Stimulated activated CD8-positive, alpha-beta memory T cell treated with anti-CD3 and anti-CD28 coated beads, Interleukin-15, amount 100 ng/mL, for 24 hours (primary cell): ENCODE measurements around the gene PRSS53.
"Not testable (repeated sequence)": the region's sequence is repeated elsewhere in the genome, so short reads cannot be mapped to it uniquely, and the experiment has no call there.

Experiments used
- DNase-seq: peaks from one replicate; pipeline ENCODE4 v3.0.0-alpha.2; 2020; ENCODE audit warnings: low read depth

PRSS53 gene

DNA sequence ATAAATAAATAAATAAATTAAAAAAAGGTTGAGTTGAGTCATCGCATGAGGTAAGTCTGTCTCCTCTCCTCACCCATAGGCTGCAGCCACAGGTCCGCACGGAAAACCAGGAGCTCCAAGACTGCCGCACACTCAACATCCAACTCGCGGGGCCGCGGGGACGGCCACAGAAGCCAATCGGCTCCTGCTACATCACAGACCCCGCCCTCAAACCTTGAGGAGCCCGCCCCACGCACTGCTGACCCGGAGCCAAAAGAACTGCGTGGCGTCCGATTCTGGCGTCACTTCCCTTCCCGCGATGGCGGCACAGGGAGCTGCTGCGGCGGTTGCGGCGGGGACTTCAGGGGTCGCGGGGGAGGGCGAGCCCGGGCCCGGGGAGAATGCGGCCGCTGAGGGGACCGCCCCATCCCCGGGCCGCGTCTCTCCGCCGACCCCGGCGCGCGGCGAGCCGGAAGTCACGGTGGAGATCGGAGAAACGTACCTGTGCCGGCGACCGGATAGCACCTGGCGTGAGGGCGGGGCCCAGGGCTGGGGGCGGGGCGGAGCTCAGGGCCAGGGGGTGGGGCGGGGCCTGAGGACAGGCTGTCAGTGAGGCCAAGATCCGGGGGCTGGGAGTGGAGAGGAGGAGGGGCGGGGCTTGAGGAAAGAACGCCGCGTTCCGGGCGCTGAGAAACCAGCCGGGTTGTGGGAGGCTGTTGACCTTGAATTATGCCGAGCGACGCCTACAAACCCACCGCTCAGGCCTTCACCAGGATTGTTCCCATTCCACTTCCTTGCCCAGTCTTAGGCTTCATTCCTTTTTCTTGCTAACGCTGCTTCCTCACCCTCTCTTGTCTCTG, 28.9 kb upstream of the PRSS53 start, which contains the start of gene KAT8:
Gene KAT8, plus strand, starts transcription at position 281 of the 839 bp plus-strand sequence. Its CDS starts 18 bp downstream, at position 299.
- DNase-seq = peak; percentile 87

GRCh38 chr16:31114468-31114867, 25.7 kb upstream of the PRSS53 start:
- no peak for DNase-seq

DNA sequence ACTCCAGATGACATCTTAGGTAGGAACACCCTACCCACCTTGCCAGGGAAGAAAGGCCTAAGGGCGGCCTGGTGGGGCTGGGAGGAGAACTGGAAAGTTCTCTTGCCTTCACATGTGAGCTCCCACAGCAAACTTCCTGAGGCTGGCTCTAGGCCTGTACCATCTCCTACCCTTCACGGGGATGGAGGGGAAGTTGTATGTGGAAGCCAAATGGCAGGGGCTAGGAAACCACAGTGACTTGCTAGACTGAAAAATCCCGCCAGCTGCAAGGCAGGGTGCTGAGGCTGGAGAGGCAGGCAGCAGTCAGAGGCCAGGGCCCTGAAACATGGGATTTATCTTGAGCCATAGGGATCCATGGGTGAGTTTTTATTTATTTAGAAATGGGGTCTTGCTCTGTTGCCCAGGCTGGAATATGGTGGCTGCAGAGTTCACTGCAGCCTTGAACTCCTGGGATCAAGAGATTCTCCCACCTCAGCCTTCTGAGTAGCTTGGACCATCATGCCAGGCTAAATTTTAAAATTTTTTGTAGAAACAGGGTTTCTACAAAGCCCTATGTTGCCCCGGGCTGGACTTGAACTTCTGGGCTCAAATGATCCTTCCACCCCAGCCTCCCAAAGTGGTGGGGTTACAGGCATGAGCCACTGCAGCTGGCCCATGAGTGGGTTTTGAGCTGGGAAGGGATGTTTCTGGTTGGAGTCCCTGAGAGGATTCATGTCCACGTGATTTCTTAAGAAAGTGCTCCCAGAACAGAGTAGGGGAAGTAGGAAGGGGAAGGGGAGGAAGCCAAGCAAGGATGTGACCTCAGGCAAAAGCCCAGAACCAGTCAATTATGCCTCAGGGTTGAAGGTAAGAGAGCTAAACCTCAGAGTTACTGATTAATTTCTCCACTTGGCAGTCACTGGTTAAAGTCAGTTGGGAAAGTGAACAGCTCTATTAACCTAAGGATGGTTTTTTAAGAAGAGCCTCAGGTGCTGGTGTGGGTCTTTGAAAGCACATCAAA, 24.7 kb upstream of the PRSS53 start:
- DNase-seq = no peak

GRCh38 chr16:31112711-31113110, 24.0 kb upstream of the PRSS53 start:
- DNase-seq = no peak

- DNase-seq = no peak
Observed at GRCh38 chr16:31111881-31112466, 23.2 kb upstream of the PRSS53 start.

GRCh38 chr16:31110106-31111034, 21.6 kb upstream of the PRSS53 start:
- DNase-seq = no peak

GRCh38 chr16:31109622-31110021, 20.9 kb upstream of the PRSS53 start:
- no peak for DNase-seq

DNA sequence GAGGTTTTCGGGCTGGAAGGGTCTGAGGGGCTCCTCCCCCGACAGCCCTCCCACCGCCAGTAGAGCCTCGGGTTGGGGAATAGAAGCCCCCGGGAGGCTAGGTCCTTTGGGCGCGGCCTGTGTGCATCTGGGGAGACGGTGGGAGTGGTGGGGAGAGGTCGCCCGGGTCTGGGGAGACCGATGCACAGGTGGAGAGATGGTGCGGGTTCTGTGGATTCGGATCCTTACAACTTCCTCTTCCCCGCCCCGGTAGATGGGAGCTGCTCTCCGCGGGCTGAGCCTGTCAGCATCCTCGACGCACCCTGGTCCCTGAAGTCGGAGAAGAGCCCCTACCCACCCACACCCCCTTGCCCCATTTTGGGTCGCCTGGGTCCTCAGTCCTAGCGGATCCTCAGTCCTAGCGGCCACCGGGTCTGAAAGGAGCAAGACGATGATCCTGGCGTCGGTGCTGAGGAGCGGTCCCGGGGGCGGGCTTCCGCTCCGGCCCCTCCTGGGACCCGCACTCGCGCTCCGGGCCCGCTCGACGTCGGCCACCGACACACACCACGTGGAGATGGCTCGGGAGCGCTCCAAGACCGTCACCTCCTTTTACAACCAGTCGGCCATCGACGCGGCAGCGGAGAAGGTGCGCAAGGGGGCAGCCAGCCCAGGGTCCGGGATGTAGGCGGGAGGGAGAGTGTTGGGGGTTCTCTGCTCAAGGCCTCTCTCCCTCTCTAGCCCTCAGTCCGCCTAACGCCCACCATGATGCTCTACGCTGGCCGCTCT, 20.2 kb upstream of the PRSS53 start:
- DNase-seq = no peak

GRCh38 chr16:31108035-31108793, 19.5 kb upstream of the PRSS53 start, which contains the start of gene BCKDK:
BCKDK (plus strand) TSS chr16:31108386; CDS start chr16:31109224, 838 bp downstream.
- DNase-seq = peak; percentile 59

DNA sequence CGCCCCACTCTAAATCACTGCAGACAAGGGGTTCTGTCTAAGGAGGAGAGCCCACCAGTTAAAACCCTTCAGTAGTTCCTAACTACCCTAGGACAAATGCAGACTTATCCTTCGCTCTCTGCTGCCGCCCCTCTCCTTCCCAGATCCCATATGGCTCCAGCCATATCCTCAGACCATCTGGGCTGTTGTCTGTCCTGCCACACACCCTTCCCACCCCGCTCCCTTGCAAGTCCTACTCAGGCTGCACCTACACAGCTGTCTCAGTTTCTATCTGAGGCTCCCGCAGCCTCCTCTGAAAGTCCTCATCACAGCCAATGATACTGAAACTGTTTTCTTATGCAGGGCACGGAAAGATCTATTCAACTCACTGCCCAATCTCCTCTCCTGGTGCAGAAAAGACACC, 18.7 kb upstream of the PRSS53 start:
- DNase-seq = no peak

- DNase-seq = no peak
Observed at GRCh38 chr16:31106509-31107464, 18.0 kb upstream of the PRSS53 start.

- peak; percentile 77 for DNase-seq
Observed at GRCh38 chr16:31105677-31106213, 17.0 kb upstream of the PRSS53 start.

DNA sequence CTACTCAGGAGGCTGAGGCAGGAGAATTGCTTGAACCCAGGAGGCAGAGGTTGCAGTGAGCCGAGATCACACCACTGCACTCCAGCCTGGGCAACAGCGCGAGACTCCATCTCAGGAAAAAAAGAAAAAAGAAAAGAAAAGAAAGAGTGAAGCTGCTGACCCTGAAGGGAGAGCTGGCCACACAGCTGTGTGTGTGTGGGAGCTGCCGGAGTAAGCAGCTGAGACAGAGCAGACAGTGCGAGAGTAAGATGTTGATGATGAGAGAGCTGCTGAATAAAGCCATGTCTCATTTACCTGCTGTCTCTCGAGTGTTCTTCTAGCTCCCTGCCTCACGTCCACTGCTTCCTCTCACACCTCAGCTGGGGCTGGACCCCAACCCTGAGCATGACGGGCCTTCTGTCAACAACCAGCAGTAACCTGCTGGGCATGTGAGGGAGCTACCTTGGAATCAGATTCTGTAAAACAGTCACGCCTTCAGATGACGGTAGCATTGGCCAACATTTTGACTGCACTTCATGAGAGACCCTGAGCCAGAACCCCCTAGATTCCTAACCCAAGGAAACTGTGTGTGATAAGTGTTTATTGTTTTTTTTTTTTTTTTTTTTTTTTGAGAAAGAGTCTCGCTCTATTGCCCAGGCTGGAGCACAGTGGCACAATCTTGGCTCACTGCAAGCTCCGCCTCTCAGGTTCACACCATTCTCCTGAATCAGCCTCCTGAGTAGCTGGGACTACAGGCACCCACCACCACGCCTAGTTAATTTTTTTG, 12.3 kb upstream of the PRSS53 start:
- not testable (repeated sequence) for DNase-seq

DNA sequence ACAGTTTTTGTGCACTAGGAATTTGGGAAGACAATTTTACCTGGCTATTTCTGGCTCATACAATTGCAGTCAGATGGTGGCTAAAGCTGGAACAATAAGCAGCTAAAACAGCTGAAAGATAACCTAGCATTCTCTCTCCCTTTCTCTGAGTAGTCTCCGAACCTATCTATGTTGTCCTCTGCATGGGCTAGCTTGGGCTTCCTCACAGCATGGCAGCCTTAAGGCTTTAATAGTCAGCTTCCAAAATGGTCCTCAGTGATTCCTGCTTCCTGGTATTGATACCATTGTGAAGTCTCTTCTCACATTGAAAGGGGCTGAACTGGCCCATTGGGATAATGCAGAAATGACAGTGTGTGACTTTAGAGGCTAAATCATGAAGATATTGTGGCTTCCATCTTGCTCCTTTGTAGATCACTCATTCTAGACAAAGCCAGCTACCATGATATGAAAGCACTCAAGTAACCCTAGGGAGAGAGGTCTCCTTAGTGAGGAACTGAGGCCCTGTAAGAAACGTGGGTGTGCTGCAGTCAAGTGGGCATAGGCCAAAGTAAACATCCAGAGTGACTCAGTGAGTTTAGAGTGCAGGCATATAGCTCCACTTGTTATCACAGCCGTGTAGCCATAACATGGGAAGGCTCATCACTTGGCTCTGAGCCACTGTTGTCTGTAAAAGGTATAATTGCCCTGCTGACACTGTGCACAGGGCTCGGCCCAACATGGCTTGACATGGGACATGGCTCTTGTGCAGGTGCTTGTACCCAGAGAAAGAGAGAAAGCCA, 11.3 kb upstream of the PRSS53 start:
- DNase-seq = no peak

DNA sequence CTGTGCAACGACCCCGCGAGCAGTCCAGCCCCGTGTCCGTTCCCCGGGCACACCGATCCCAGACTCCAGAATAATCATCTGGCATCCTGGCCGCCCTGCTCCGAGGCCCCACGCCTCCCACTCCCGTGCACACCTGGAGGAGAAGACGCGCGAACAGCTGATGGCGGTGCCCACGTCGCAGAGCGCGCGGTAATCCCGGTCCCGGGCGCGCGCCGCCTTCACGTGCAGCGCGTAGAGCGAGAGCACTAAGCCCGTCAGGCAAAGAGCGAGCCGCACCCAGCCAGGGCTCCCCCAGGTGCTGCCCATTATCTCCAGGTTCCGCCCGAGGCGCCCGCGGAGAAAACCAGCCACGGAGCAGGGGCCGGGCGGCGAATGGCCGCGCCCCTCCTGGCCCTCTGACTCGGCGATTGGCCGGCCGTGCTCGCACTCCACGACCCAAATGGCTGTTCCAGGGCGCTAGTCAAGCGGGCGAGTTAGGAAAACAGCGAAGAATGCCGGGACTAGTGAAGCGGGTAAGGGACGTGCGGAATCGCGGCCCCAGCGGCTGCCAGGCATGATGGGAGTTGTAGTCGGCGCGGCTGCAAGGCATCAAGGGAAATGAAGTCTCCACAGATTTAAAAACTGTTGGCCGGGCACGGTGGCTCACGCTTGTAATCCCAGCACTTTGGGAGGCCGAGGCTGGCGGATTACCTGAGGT, 5.8 kb upstream of the PRSS53 start, which contains the start of gene VKORC1:
Gene VKORC1, minus strand, starts transcription at position 374 of the 697 bp plus-strand sequence. Its CDS starts 68 bp downstream, at position 306.
- DNase-seq = peak; percentile 67

DNA sequence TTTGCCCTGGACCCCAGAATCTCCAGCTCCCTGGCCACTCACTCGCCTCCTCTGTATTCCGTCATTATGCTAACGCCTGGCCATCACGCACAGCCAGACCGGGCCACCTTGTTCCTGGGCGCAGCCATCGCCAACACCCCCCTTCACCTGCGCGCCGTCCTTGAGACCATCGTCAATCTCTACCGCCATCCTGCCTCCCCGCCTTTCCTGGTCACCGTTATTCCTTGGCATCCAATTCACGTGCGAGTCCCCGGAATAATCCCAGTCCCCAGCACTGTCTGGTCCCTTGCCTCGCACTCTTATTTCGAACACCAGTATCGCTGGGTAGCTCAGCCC, 5.3 kb upstream of the PRSS53 start:
- DNase-seq = no peak
